ENCODE measurements around the gene NRG2.

GRCh38 chr5:139982975-139983240 lies 60.2 kb downstream of the NRG2 start:
- TF ChIP-seq POLR2AphosphoS5 (IDR thresholded peaks at IDR 0.05; ENCODE audit: borderline replicate concordance, low read depth, low read length) (no peak), EZH2 (IDR thresholded peaks at IDR 0.05) (no peak), FOXP2 (optimal IDR thresholded peaks at IDR 0.05; ENCODE audit: control extremely low read depth, extremely low read length, insufficient read depth) (no peak)

All from SK-N-MC (cell line).